Activated CD4-positive, alpha-beta T cell treated with anti-CD3 and anti-CD28 coated beads, Interleukin-2, amount 50 U/mL, for 48 hours (primary cell): Measurements from ENCODE around the gene OPN1SW.

ENCODE experiments used
- DNase-seq, 2 experiments: peaks; one replicate each; pipeline ENCODE4 v3.0.0-alpha.2; 2020

Gene OPN1SW

GRCh38 chr7:128775744-128776474 lies at the start of gene OPN1SW:
TSS of gene OPN1SW (minus strand) at chr7:128775794. CDS start at chr7:128775781, 13 bp downstream.
- DNase-seq, result no peak

- no peak for DNase-seq
Observed at GRCh38 chr7:128821724-128822123, 46.1 kb upstream of the OPN1SW start.

- no peak for DNase-seq
Observed at GRCh38 chr7:128818694-128819093, 43.1 kb upstream of the OPN1SW start.

DNA sequence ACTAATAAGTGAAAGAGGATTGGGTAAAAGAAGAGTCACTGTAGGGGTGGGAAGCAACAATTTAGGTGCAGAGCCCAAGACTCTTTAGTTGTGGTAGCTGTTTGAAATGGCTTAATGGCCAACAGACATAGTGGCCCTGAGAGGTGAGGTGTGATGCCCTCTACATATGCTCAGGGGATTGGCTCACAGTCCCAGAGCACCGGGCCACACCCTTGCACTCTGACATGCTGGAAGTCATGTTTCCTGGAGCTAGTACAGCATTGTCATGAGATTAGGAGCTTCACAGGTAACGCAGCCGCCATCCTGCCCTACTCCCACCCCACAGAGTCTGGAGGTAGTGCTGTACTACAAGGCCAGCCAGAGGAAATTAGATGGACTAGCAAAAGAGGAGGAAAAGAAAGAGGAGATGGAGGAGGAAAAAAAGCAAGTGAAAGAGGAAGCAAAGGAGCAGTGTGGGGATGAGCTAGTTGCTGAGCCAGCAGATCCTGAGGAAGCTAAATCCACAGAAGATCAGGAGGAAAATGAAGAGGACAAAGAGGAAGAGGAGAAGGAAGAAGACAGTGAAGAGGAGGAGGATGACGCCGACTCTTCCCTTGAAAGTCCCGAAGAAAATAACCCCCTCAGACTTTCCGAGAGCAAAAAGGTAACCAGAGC lies 39.8 kb upstream of the OPN1SW start:
- no peak for DNase-seq

- DNase-seq, result no peak
Observed at GRCh38 chr7:128814499-128814898, 38.9 kb upstream of the OPN1SW start.

GRCh38 chr7:128812514-128813168 lies 37.0 kb upstream of the OPN1SW start:
- no peak for DNase-seq

DNA sequence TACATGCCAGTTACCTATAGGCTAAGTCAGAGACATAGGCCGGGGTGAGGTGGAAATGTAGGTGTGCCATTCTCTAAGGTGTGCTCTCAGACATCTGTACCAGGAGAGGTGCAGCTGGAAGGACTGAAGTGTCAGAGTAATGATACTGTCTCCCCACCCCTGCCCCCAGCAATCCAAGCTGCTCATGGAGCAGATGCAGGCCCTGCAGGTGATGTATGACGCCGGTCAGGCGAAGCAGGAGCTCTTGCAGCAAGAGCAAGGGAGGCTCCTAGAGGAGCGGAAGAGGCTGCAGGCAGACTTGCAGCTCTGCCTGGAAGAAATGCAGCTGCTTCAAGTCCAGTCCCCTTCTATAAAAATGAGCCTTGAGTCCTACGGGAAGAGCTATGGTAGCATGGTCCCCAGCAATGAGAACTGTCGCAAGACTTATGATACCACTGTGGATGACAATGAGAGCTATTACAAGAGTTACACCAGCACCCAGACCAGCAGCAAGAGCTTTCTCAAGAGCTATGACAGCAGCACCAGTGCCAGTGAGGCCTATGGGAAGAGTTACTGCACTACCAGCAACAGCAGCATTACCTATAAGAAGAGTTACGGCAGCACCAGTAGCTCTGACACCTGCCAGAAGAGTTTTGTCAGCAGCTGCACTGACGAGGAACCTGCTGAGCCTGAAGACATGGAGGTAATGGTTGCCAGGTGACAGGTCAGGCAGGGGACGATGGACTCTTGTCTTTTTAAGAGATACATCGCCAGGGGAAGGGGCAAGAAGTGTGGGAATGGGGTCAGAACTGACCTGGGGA lies 36.2 kb upstream of the OPN1SW start:
- DNase-seq, result no peak

- DNase-seq, result no peak
Observed at GRCh38 chr7:128810997-128811396, 35.4 kb upstream of the OPN1SW start.

DNA sequence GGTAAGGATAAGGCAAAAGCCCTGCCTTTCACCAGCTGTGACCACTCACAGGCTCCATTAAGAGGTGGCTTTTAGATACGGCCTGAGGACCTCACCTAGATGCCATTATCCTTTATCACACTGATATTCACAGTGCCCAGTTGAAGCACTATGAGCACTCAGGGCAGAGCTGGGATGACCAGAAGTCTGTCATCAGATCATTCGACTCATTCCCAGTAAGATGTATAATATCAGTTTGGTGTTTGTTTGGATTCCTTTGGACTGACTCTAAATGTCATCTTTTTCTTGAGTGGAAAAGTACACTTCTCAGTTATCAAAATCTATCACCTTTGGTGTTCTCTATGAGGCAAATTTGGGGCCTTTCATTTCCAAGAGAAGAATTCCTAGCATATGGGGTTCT lies 34.9 kb upstream of the OPN1SW start:
- no peak for DNase-seq

- no peak for DNase-seq
Observed at GRCh38 chr7:128809363-128809762, 33.8 kb upstream of the OPN1SW start.

DNA sequence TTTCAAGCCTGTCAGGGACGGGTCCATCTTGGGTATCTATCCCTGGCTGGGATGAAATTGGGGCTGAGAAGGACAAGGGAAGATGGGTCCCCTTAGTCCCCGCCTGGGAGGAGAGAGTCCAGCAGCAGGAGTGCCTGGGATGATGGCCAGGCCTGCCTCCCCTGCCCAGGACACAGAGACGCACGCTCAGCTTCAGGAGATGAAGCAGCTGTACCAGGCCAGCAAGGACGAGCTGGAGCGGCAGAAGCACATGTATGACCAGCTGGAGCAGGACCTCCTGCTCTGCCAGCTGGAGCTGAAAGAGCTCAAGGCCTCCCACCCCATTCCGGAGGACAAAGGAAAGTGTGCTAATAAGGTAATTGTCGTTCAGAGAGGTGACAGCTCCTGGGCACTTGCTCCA lies 31.6 kb upstream of the OPN1SW start:
- DNase-seq, result no peak

DNA sequence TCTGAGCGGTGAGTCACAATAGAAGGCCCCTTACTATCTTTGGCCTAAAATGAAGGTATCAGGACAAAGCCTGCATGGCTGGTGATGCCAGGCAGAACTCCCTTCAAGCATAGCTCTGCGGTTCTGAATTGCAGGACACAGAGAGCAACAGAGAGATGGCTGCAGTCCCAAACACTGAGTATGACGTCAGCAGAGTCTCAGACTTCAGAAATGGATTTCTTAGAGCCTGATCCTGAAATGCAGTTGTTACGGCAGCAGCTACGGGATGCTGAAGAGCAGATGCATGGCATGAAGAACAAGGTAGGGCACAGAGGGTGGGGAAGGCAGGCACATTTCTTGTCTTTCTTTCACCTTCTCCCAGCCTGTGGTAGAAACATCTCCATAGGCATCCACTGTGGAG lies 29.6 kb upstream of the OPN1SW start:
- no peak for DNase-seq

GRCh38 chr7:128804484-128804883 lies 28.9 kb upstream of the OPN1SW start:
- DNase-seq, result no peak

- DNase-seq, result no peak
Observed at GRCh38 chr7:128801667-128802418, 26.2 kb upstream of the OPN1SW start.

DNA sequence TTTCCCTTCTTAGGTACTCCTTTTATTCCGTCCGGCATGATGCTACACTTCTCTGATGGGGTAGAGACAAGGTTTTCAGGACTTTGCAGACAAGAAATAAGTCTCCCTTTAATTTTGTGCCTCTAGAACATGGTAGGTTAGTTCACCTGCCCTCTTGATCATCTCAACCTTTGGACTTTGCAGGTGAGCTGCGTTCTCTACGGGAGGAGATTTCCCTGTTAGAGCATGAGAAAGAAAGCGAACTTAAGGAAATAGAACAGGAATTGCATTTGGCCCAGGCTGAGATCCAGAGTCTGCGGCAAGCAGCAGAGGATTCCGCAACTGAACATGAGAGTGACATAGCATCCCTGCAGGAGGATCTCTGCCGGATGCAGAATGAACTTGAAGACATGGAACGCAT lies 25.4 kb upstream of the OPN1SW start:
- DNase-seq, result no peak

GRCh38 chr7:128800567-128800966 lies 25.0 kb upstream of the OPN1SW start:
- no peak for DNase-seq

- DNase-seq, result no peak
Observed at GRCh38 chr7:128799451-128799850, 23.9 kb upstream of the OPN1SW start.

GRCh38 chr7:128796327-128796726 lies 20.7 kb upstream of the OPN1SW start:
- DNase-seq, result no peak

DNA sequence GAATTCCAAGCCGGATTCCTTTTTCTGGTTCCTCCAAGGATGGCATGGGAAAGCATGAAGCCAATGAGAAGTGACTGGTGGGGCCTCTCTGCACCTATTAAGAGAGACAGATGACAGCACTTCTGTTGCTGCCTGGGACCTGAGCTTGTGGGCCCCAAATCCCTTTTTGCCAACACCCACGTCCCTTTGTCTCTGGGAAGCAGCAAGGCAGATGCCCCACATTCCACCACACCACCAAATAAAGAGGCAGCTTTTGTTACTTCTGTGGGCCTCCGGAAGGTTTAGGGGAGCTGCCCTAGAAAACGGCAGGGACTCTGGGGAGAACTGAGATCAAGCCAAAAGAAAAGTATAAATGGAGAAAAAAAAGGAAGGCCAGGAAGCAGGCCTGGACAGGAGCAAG lies 19.5 kb upstream of the OPN1SW start:
- no peak for DNase-seq

DNA sequence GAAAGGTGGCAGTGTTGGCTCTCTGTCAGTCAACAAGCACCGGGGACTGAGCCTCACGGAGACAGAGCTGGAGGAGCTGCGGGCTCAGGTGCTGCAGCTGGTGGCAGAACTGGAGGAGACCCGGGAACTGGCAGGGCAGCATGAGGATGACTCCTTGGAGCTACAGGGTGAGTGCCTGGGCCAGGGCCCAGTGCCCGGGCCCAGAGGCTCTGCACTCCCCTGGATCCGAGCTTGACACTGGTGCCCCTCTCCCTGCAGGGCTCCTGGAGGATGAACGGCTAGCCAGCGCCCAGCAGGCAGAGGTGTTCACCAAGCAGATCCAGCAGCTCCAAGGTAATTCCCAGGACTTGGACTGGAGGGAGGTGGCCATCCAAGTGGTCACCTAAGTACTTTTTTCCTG lies 18.8 kb upstream of the OPN1SW start:
- DNase-seq, result no peak

- peak in 1 of 2 experiments; percentile 19 for DNase-seq
Observed at GRCh38 chr7:128794020-128794419, 18.4 kb upstream of the OPN1SW start.

- no peak for DNase-seq
Observed at GRCh38 chr7:128793181-128793547, 17.6 kb upstream of the OPN1SW start.
